H9 (cell line): Measurements from ENCODE around the gene UNK. TPM values are rescaled to one million over a fixed set of nuclear protein-coding genes. Genes with fewer than 3 reads are reported as not detected.

ENCODE experiments used
- DNase-seq: peaks from one replicate; pipeline ENCODE4 v3.0.0-alpha.2; 2017
- H2AFZ ChIP-seq: one replicate; pipeline ENCODE4 v1.6.1; 2013; ENCODE audit warnings: mild to moderate bottlenecking, low read length, control low read depth, moderate library complexity
- H2AK5ac ChIP-seq: 2 replicates; pipeline ENCODE4 v1.6.1; 2013; ENCODE audit warnings: low read length, control low read depth, mixed read lengths; ENCODE audit not compliant: insufficient read length
- H2BK120ac ChIP-seq: one replicate; pipeline ENCODE4 v1.6.1; 2013; ENCODE audit warnings: low read depth, mild to moderate bottlenecking, low read length, control low read depth, inconsistent platforms; ENCODE audit not compliant: poor library complexity, severe bottlenecking
- H2BK12ac ChIP-seq: 2 replicates; pipeline ENCODE4 v1.6.1; 2013; ENCODE audit warnings: low read length, control low read depth, mixed read lengths, low read depth; ENCODE audit not compliant: insufficient read length
- H2BK15ac ChIP-seq: 2 replicates; pipeline ENCODE4 v1.6.1; 2013; ENCODE audit warnings: low read depth, low read length, control low read depth
- H2BK20ac ChIP-seq: one replicate; pipeline ENCODE4 v1.6.1; 2013; ENCODE audit warnings: low read depth, mild to moderate bottlenecking, low read length, control low read depth, inconsistent platforms; ENCODE audit not compliant: poor library complexity, severe bottlenecking
- H2BK5ac ChIP-seq: 2 replicates; pipeline ENCODE4 v1.6.1; 2013; ENCODE audit warnings: low read length, control low read depth, mixed read lengths; ENCODE audit not compliant: insufficient read length
- H3K14ac ChIP-seq: 2 replicates; pipeline ENCODE4 v1.6.1; 2013; ENCODE audit warnings: low read length, control low read depth; ENCODE audit not compliant: insufficient read depth
- H3K18ac ChIP-seq: 2 replicates; pipeline ENCODE4 v1.6.1; 2013; ENCODE audit warnings: low read depth, mild to moderate bottlenecking, mixed read lengths, low read length, control low read depth; ENCODE audit not compliant: insufficient read length
- H3K23ac ChIP-seq: 2 replicates; pipeline ENCODE4 v1.6.1; 2013; ENCODE audit warnings: low read length, control low read depth, mixed read lengths, low read depth; ENCODE audit not compliant: insufficient read length
- H3K23me2 ChIP-seq: 2 replicates; pipeline ENCODE4 v1.6.1; 2013; ENCODE audit warnings: low read depth, mild to moderate bottlenecking, mixed read lengths, low read length, control low read depth; ENCODE audit not compliant: insufficient read length, poor library complexity, severe bottlenecking
- H3K27ac ChIP-seq: 2 replicates; pipeline ENCODE4 v1.5.1; 2013; ENCODE audit warnings: low read length, control low read depth, mixed read lengths, low read depth; ENCODE audit not compliant: insufficient read length
- H3K27me3 ChIP-seq: 2 replicates; pipeline ENCODE4 v1.6.1; 2013; ENCODE audit warnings: low read length, control low read depth, inconsistent platforms; ENCODE audit not compliant: insufficient read depth
- H3K4ac ChIP-seq: 2 replicates; pipeline ENCODE4 v1.6.1; 2013; ENCODE audit warnings: low read depth, mild to moderate bottlenecking, control low read depth, inconsistent platforms, low read length, moderate library complexity
- H3K4me1 ChIP-seq: 2 replicates; pipeline ENCODE4 v1.6.1; 2013; ENCODE audit warnings: low read length, control low read depth, inconsistent platforms; ENCODE audit not compliant: insufficient read depth
- H3K4me2 ChIP-seq: 2 replicates; pipeline ENCODE4 v1.6.1; 2013; ENCODE audit warnings: low read length, control low read depth, mixed read lengths; ENCODE audit not compliant: insufficient read length, insufficient read depth
- H3K56ac ChIP-seq: 2 replicates; pipeline ENCODE4 v1.6.1; 2013; ENCODE audit warnings: low read depth, mild to moderate bottlenecking, mixed read lengths, low read length, control low read depth; ENCODE audit not compliant: insufficient read length
- H3K79me1 ChIP-seq: 2 replicates; pipeline ENCODE4 v1.6.1; 2013; ENCODE audit warnings: low read depth, mild to moderate bottlenecking, moderate library complexity, low read length, control low read depth, inconsistent platforms; ENCODE audit not compliant: insufficient read depth, poor library complexity, severe bottlenecking
- H3K79me2 ChIP-seq: 2 replicates; pipeline ENCODE4 v1.6.1; 2013; ENCODE audit warnings: low read length, control low read depth, inconsistent platforms; ENCODE audit not compliant: insufficient read depth
- H3K9ac ChIP-seq: 2 replicates; pipeline ENCODE4 v1.6.1; 2013; ENCODE audit warnings: low read length, control low read depth, mixed read lengths; ENCODE audit not compliant: insufficient read length; ENCODE audit errors: extremely low read depth
- H3K9me3 ChIP-seq: one replicate; pipeline ENCODE4 v1.6.1; 2013; ENCODE audit warnings: low read depth, low read length, inconsistent platforms; ENCODE audit not compliant: control insufficient read depth
- H3T11ph ChIP-seq: one replicate; pipeline ENCODE4 v1.6.1; 2013; ENCODE audit warnings: mild to moderate bottlenecking, low read length, control low read depth, inconsistent platforms
- H4K20me1 ChIP-seq: one replicate; pipeline ENCODE4 v1.6.1; 2013; ENCODE audit not compliant: control insufficient read depth, insufficient read length, insufficient read depth
- H4K5ac ChIP-seq: 2 replicates; pipeline ENCODE4 v1.6.1; 2013; ENCODE audit warnings: low read depth, mild to moderate bottlenecking, mixed read lengths, low read length, control low read depth; ENCODE audit not compliant: insufficient read length
- H4K8ac ChIP-seq: replicated peaks from 2 replicates; pipeline ENCODE4 v1.6.1; 2013; ENCODE audit warnings: low read length, control low read depth, mixed read lengths, low read depth; ENCODE audit not compliant: insufficient read length
- H4K91ac ChIP-seq: 2 replicates; pipeline ENCODE4 v1.6.1; 2013; ENCODE audit warnings: low read depth, mild to moderate bottlenecking, moderate library complexity, mixed read lengths, low read length, control low read depth; ENCODE audit not compliant: insufficient read length
- H3K27ac Mint-ChIP-seq, 3 experiments: 2 replicates in 2 of 3; 3 replicates in 1 of 3; pipeline ENCODE4 v1.8.0; 2020 to 2021; ENCODE audit warnings: mixed read lengths in 3 of 3, mild to moderate bottlenecking in 1 of 3, moderate library complexity in 1 of 3
- H3K27me3 Mint-ChIP-seq: 2 replicates; pipeline ENCODE4 v1.8.0; 2021; ENCODE audit warnings: low read depth, mild to moderate bottlenecking, moderate library complexity, mixed read lengths
- H3K36me3 Mint-ChIP-seq, 3 experiments: 2 replicates in 2 of 3; 3 replicates in 1 of 3; pipeline ENCODE4 v1.8.0; 2020 to 2021; ENCODE audit warnings: low read depth in 3 of 3, mixed read lengths in 3 of 3; ENCODE audit not compliant: insufficient read depth in 1 of 3
- H3K4me1 Mint-ChIP-seq, 2 experiments: 2 replicates each; pipeline ENCODE4 v1.8.0; 2020; ENCODE audit warnings: mixed read lengths in 2 of 2
- H3K4me3 Mint-ChIP-seq, 2 experiments: 2 replicates in 1 of 2; 3 replicates in 1 of 2; pipeline ENCODE4 v1.8.0; 2020 to 2021; ENCODE audit warnings: mild to moderate bottlenecking in 2 of 2, mixed read lengths in 2 of 2, moderate library complexity in 1 of 2
- H3K9me3 Mint-ChIP-seq, 2 experiments: 2 replicates in 1 of 2; 3 replicates in 1 of 2; pipeline ENCODE4 v1.8.0; 2020; ENCODE audit warnings: mild to moderate bottlenecking in 2 of 2, mixed read lengths in 2 of 2, moderate library complexity in 1 of 2
- CTCF ChIP-seq: fragments of 200-600 bp; sonication (generic); conservative IDR thresholded peaks from 3 replicates; pipeline ENCODE4 v1.8.0; 2021; ENCODE audit warnings: antibody characterized with exemption, mild to moderate bottlenecking
- WGBS: extraction: QIAGEN DNeasy Blood & Tissue Kit; methylation state at CpG from one replicate; pipeline ENCODE4 v1.1.7; 2013; ENCODE audit warnings: missing lambda C conversion rate, low lambda C conversion rate, mixed read lengths; ENCODE audit not compliant: insufficient read length; ENCODE audit errors: extremely low coverage; 5-methylcytosine and 5-hydroxymethylcytosine counted together
- total RNA-seq: library from RNA; stranded (reverse); gene quantifications from 2 replicates; pipeline ENCODE4 v1.2.1, GENCODE V29; 2021

The UNK gene
- total RNA-seq, 1 experiment from 2014 or later = 36.4 TPM

GRCh38 chr17:75845933-75846691, 61.5 kb downstream of the UNK start:
- H3K27me3 ChIP-seq = no peaks in the 10 kb centered on the region
- H4K5ac ChIP-seq = no peak overlapping the region
- H2BK12ac ChIP-seq = no peak overlapping the region
- Mint-ChIP-seq H3K4me3 (no peak overlapping the region; a peak in 1 of 5 replicates), H3K27me3 (no peaks in the 10 kb centered on the region), H3K4me1 (peaks cover 5 to 20% of the 10 kb centered on the region in 2 experiments; a peak in 3 of 4 replicates), H3K9me3 (no peaks in the 10 kb centered on the region), H3K27ac (peak overlapping the region in 2 of 3 experiments; percentile 70 to 88; a peak in 3 of 7 replicates), H3K36me3 (peaks cover 22 to 53% (median 48%) of the 10 kb centered on the region in 3 experiments)
- WGBS = no CpG with 5 or more reads among the region's 22 CpGs
- H3K56ac ChIP-seq = no peak overlapping the region
- no peaks in the 10 kb centered on the region for H3K4me1 ChIP-seq
- no peak overlapping the region for H3K4me2 ChIP-seq
- no peak overlapping the region for H2AFZ ChIP-seq
- no peak overlapping the region for H2BK15ac ChIP-seq
- no peaks in the 10 kb centered on the region for H3K79me2 ChIP-seq
- H2BK20ac ChIP-seq = no peak overlapping the region
- TF ChIP-seq CTCF = no peak
- H3K9ac ChIP-seq = no peak overlapping the region
- H3K4ac ChIP-seq = no peak overlapping the region
- no peak overlapping the region for H3K18ac ChIP-seq
- H4K91ac ChIP-seq = no peak overlapping the region
- no peaks in the 10 kb centered on the region for H3K79me1 ChIP-seq
- H2AK5ac ChIP-seq = no peak overlapping the region
- H3T11ph ChIP-seq = no peak overlapping the region
- no peak overlapping the region for H3K23ac ChIP-seq
- no peak overlapping the region for H2BK5ac ChIP-seq
- H2BK120ac ChIP-seq = no peak overlapping the region
- no peak overlapping the region for H3K27ac ChIP-seq
- DNase-seq = peak; percentile 53
- no peaks in the 10 kb centered on the region for H3K23me2 ChIP-seq
- H3K14ac ChIP-seq = no peak overlapping the region
- no peaks in the 10 kb centered on the region for H3K9me3 ChIP-seq
- H4K8ac ChIP-seq = no peak overlapping the region
- H4K20me1 ChIP-seq = peaks cover 2% of the 10 kb centered on the region
